OCI-LY7 (cell line): ENCODE data around the gene SNX32.

Source experiments
- CTCF ChIP-seq: fragments of 200-600 bp; sonication (generic); conservative IDR thresholded peaks from 2 replicates; pipeline ENCODE4 v1.5.1; 2014; ENCODE audit warnings: mild to moderate bottlenecking, antibody characterized with exemption, low read length, moderate library complexity, mixed read lengths
- EZH2phosphoT487 ChIP-seq: fragments of 200-600 bp; sonication (generic); IDR thresholded peaks from 2 replicates; pipeline ENCODE4 v1.6.1; 2018; ENCODE audit warnings: low read depth, borderline replicate concordance, mild to moderate bottlenecking, mixed run types, antibody characterized with exemption, low read length, moderate library complexity, mixed read lengths

- TF ChIP-seq CTCF = no peak
- no peak for TF ChIP-seq EZH2phosphoT487
Measured at GRCh38 chr11:65790104-65790901, 43.5 kb upstream of the SNX32 start.
